ENCODE data around the gene NEMP2.

Gene NEMP2

DNA sequence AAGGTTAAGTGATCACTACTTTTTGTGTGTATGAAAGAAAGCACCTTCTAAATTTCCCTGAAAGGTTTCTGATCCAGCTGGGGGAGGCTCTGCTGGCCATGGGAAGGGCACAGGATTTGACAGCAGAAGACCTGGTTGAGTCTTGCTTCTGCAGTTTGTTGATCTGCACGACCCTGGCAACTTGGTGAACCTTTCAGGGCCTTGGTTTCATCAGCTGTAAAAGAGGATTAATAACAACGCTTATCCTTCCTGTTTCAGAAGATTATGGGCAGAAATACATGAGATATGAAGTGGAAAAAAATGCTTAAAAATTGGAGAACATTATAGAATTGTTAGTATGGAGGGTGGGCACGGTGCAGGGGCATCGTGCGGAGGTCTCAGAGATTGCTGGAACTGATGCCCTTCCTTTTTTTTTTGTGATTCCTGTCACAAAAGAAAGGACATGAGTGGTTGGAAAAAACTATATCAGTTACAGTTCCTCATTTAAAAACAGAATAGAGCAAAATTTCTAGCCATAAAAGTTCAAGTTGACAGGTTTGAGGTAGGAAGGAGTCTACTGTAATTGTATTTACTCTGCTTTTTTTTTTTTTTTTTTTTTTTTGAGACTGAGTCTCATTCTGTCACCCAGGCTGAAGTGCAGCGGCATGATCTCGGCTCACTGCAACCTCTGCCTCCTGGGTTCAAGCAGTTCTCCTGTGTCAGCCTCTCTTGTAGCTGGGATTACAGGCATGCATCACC is 79.0 kb downstream of the NEMP2 start:
- DNase-seq: no peak

DNA sequence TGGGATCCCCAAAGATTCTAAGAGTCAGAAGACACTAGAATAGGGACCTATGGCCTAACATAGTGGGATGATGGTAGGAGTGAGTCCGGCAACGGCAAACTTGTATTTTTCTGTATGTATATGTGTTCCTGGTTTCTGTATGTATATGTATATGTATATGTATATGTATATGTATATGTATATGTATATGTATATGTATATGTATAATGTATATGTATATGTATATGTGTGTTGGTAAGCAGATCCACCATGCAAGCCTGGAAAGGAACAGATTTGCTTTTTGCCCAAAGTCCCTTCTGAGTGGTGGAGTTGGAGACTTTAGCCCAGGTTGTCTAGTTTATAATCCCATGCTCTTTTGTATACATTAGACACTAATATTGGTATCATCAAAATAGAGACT is 79.7 kb downstream of the NEMP2 start:
- no peak for DNase-seq

All from retina (tissue), 1 donor.